HG03060 (cell line): ENCODE data around the gene WASF1.
A peak's percentile ranks its signal among the peaks of the same experiment; 100 is the strongest.
"Not testable (repeated sequence)": the region's sequence is repeated elsewhere in the genome, so short reads cannot be mapped to it uniquely, and the experiment has no call there.

ENCODE experiments used
- ATAC-seq: cut with Tn5 transposase; IDR thresholded peaks from one replicate; pipeline ENCODE4 v1.9.1; 2021; ENCODE audit warnings: low read depth, moderate number of reproducible peaks; ENCODE audit not compliant: unreplicated experiment

Gene WASF1

DNA sequence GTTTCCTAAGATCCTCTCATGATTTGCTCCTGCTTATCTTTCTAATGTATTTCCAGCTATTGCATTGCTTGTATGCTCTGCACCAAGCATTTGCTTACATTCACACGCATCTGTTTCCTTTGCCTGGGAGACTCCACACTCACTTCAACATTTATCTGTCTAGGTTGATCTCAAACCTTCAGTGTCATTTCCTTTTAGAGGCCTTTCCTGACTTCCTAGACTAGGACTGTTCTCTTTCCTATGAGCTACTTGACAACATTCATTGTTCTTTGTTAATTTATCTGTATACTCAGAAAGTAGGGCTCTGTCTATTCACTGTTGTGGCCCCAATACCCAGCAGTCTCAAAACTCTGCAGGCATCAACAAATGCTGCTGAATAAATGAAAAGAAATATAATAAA lies 84.4 kb downstream of the WASF1 start:
- no peak for ATAC-seq

DNA sequence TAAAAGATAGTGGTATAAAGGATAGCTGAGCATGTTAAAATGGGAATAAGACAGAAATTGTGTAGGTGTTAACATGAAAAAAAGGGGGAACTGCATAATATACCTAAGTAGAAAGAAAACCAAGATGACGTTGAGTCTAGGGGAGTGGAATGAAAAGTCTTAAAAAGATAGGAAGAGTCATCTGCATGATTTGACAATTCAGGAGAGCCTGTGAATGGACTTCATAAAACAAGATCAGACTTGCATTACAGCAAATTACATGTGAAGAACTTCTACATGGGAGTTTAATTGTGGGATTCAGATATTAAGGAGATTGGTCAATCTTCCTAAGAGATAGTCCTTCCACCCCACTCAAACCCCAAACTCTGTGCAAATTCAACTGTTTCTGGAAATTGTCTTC lies 85.5 kb downstream of the WASF1 start:
- no peak for ATAC-seq

DNA sequence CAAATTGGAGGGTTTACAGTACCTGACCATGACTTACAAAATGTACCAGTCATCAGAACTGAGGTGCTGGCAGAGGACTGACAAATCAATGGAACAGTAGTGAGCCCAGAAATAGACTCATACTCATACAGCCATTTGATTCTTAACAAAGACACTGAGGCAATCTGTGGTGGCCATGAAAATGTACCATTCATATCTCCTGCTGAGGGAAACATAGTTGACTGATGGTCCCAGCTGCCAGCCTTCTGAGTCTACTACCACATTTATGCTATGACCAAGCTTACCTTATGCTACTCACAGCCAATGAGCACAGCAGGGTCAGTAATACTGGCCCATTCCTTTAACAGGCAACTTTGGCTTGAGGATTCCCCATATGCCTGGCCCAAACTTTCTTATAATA lies 88.6 kb downstream of the WASF1 start:
- no peak for ATAC-seq

DNA sequence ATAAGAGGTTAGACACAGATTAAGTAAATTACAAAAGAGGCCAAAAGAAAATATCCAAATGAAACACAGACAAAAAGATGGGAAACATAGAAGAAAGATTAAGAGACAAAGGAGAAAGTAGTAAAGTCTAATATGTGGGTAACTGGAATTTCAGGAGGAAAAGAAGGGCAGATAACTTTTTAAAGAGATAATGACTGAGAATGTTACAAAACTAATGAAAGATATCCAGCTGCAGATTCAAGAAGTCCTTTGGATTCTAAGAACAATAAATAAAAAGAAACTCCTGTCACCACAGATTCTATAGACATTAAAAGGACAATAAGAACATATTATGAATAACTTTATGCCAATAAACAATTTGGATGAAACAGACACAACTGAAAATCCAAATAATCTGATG lies 90.1 kb downstream of the WASF1 start:
- ATAC-seq: no peak

DNA sequence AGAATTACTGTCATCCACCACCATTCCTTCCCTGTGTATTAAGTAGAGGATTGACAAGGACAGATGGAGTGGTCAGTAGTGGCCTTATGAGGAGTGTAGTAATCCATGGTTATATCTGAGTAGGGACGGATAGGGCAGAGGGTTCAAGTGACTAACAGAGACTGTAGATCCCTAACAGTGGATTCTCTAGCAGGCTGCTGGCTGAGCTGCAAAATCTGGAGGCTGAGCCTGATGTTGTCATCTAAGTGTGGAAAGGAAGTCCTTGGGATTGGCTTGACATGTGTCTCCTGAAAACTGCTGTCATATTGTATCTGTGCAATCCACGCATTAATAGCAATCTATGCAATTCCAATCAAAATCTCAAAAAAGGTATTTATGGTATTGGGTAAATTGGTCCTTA lies 94.2 kb downstream of the WASF1 start:
- ATAC-seq: no peak

DNA sequence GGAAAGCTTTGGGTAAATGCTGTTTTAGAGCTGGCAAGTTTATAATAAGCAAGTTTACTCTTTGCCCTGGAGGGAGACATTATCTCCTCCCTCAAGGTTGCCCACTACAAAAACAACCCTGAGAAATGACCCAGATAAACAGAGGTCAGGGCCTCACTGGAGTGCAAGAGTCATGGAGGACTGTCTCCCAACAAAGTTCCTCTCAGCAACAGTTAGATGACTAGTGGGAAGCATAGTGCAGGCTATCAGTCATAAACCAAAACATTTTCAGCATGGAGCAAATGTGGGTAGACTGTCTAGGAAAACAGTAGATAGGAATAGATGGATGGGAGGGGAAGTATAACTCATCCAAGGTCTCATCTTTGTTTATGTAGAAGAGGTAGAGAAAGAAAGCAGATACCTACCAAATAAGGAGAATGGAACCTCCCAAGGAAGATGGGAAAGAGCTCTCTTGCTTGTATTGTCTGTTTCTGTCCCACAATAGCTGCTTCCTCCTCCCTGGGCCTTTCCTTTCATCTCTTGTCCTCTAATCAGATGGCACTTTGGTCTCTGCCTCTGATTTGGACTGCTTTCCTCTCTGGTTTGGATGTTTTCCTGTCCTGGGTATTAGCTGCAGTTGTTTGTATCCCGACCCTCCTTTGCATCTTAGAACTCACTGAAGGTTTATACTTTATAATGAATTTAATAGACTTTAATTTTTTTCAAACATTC lies 95.4 kb downstream of the WASF1 start:
- no peak for ATAC-seq

DNA sequence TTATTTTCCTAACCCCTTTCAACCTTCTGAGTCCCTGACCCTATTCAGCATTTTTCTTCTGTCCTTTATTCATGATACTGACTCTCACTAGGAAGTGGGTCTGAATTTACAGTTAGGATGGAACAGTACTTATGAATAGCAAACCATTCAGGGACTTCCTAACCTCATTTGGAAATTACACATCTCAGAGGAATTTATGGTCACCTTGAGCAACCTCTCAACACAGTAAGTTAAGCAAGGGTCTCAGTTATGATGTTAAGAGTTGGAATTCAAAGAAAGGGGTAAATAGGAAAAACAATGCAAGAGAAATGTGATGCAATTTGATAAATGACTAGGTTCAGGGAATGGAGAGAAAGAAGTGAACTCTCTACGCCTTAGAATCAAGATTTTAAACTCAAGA lies 104.1 kb downstream of the WASF1 start:
- ATAC-seq: no peak

DNA sequence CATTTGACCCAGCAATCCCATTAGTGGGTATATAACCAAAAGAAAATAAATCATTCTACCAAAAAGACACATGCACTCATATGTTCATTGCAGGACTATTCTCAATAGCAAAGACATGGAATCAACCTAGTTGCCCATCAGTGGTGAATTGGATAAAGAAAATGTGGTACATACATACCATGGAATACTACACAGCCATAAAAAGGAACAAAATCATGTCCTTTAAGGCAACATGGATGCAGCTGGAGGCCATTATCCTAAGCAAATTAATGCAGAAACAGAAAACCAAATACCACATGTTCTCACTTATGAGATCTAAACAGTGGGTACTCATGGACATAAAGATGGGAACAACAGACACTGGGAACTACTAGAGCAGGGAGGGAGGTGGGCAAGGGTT lies 106.0 kb downstream of the WASF1 start:
- not testable (repeated sequence) for ATAC-seq

DNA sequence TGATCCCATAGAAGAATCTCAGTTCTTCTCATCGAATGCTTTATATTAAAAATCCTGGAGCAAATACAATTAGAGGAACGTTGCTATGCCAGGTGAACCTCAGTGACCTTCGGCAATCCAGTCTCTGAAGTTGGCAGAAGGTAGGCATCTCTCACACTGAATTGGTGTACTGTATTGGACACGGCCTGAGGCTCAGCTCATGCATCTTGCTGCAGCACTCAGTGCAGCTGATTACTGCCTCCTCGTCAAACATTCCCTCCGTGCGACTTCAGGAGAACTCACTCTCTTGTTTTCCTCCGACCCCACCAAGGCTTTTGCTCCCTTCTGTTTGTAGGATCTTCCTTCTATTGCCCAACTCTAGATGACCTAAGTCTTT lies 110.9 kb downstream of the WASF1 start:
- no peak for ATAC-seq

DNA sequence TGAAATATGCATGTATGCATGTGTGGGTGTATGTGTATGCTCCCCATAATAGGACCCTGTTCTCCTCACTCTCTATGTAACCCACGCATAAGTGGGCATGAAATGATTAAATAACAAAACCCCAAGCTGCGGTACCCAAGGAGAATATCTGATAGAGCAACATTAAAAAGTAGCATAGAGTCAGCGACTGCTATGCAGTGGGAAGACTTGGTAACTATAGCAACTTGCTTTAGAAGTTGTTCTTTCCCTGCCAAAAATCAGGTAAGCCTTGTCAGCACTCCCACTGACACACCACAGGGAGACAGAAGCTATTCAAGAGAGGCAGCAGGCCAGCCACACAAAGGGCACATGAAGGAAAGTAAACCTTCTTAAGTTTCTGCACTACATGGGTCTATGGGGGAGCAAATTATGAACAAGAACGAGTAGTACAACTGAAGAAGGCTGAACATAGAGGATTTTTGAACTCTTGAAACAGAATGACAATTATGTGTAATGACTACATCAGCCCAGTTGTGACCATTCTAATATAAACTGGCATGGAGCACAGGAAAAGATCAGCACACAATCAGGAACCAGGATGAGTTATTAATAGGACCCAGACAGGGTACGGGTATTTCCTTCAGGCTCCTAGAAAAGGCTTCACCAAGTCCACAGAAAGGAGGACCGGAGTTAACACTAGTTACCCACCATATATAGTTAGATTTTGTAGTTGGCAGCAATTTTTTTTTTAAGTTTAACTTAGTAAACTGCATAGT lies 111.5 kb downstream of the WASF1 start:
- ATAC-seq: no peak

DNA sequence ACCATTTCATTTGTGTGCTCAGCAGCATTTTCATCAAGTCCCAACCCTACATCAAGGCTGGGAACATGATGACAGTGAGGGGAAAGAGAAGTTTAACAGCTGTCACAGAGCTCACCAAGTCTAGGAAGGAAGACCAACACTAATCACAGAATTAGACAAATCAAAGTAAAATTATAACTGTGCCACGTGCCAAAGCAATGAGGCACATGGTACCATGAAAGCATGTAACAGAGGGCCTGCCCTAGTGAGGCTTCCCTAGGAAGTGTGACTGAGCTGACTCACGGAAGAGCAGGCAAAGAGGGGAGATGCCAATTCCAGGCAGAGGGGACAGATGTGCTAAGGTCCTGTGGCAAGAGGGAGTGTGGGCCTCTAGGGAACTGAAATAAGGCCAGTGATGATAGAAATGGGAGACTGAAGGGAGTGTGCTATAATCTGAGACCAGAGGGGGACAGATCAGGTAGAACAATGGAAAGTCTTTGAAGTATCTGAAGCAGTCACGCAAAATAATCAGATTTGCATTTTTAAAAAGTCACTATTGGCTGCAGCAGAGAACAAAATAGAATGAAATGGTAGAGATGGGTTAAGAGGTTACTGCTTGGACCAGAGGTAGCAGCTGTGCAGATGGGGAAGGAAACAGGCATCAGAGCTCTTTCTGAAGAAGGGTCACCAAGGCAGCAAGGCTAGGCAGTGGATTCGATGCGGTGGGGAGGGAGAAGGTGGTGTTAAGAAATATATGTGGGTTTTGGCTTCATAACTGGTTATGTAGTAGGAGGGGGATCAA lies 114.5 kb downstream of the WASF1 start:
- ATAC-seq: no peak

DNA sequence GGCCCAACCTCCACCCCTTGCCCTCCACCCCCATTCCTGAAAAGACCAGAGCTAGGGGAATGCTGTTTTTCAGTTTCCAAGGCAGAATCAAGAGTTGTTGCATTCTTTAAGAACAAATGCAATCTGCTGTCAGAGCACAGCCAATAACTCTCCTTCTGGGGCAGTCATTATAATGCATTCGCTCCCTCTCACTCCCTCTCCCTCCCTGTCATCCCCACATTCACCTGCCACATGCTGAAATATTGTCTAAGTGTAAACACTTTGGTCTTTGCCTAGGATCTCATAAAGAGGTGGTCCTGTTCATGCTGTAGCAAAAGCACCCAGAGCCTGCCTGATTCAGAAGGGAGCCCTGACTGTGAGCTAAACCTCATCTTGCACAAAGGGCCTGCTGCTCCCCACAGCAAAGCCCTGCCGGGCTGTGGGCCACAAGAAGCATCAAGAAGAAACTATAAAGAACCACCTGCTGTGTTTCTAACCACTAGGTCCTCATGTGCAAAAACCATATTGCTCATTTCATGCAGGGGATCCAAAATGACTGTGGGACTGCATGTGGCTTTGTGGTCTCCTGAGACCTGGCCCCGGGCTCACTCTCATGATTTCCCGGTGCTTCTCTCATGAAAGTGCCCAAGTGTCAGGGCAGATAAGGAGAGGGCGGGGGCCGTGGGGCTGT lies 115.7 kb downstream of the WASF1 start:
- peak; percentile 42 for ATAC-seq

DNA sequence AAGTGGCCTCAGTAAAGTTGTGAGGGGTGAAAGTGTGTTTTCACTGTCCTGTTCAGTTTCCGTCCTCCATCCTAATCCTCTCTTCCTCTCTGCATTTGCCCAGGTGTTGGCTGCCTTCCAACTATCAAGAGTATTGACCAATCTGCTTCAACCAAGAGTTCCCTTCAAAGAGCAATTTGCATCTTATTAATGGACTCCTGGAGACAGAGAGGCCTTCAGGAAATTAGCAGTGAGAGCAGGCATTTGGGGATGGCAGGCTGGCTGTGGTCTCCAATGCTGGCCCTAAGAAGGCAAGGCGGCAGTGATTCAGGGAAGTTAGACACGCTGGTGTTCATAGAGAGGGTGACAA lies 124.1 kb downstream of the WASF1 start:
- ATAC-seq: no peak

DNA sequence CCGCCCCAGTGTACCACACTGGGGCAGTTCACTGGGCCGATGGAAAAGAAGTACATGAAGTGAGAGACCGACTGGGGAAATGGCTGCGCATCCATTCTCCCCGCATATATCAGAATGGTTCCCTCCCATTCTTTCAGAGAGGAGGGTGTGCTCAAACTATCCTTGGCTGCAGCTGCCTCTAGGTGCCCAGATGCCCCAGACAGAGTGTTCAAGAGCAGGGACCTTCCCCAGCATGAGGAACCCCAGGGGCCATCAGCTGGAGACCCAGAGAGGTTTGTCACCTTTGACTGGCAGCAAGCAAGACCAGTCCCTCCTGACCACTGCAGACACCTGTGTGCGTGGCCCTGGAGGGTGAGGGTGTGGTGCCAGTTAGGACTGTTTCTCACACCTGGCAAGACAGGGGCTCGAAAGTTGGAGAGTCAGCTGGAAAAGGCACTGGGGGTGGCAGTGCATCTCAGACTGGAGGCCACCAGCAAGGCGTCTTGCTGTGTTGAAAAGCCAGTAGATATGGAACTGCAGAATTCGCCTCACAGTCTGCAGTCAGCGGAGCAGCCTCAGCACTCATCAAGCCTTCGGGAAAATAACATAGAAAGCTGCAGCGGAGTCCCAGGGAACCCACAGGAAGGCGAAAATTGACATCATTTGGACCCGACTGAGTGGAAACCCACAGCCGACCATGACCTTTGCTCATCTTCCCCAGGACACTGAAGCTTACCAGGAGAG lies 124.6 kb downstream of the WASF1 start:
- ATAC-seq: no peak

DNA sequence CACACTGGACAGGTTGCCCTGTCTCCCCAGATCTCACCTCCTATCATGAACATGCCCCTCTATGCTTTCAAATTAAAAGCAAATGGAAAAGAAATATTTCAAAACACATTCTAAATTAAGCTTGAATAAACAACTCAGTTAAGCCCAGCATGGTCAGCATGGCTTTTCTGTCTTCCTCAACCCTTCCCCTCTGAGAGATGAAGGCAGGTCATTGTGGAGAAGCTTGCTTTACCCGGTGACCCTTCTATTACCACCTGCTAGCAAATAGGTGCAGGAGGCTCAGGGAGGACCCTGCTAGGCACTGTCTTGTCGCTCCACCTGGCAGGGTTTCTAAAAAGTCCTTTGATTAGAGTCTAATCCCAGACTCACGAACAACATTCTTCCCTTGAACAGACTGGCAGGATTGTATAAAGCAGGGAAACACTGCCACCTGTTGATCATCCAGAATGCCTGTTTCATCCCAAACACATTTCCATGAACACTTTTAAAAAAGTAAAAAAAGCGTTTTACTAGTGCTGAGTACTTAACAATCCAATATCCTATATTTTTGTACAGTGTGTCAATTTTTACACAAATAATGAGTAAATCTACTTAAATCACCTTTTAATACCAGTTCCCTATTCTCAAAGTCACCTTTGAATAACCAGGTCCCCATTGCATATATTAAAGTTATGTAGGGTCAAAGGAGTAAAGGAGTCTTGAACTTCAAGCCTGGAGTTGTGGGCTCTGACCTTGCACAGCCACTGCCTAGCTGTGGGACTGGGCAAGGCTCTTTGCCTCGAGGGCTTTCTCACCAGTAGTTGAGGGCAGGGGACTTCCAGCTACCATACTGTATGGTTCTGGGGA lies 125.9 kb downstream of the WASF1 start:
- no peak for ATAC-seq

DNA sequence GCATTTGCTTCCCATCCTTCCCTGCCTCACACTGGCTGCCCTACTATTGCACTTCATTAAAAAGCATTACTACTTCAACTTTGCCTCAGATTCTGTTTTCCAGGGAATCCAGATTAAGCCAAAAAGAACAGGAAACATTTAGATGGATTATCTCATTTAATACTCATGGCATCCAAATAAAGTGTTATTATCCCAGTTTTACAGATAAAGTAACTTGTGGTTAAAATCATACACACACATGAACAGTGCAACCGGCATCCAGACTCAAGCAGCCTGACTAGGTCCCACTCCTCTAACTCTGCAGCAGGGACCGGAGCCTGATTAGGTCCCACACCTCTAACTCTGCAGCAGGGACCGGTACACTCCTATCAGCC lies 129.0 kb downstream of the WASF1 start:
- no peak for ATAC-seq
